Measurements from ENCODE around the gene PEX10. TPM values are rescaled to one million over a fixed set of nuclear protein-coding genes. Genes with fewer than 3 reads are reported as not detected.

Gene PEX10
- total and polyA plus RNA-seq, 2 of the 8 experiments (the other 6 are each of a cell fraction or from before 2014, with no cell fraction given): 24.3 to 26.9 TPM

- TF ChIP-seq CTCF (IDR thresholded peaks at IDR 0.05; ENCODE audit: control extremely low read depth in 1 of 3, insufficient read depth in 1 of 3, low read depth in 1 of 3, low read length in 3 of 3) (no peak), POLR2A (IDR thresholded peaks at IDR 0.05; ENCODE audit: control extremely low read depth in 1 of 2, low read depth in 2 of 2, low read length in 2 of 2) (no peak), POU5F1 (IDR thresholded peaks at IDR 0.05; ENCODE audit: low read depth, low read length) (no peak), TCF12 (IDR thresholded peaks at IDR 0.05; ENCODE audit: low read depth, low read length) (no peak), ATF3 (IDR thresholded peaks at IDR 0.05; ENCODE audit: insufficient read depth, low read depth, low read length) (no peak), EZH2 (IDR thresholded peaks at IDR 0.05; ENCODE audit: low read depth, low read length, severe bottlenecking) (no peak), JUND (IDR thresholded peaks at IDR 0.05; ENCODE audit: low read length) (no peak)
These were observed 23.5 kb upstream of the PEX10 start (continued) for GRCh38 chr1:2435746-2436355.

Measured in H1 (cell line).